ENCODE results near the gene TMEM178B. TPM values are rescaled to one million over a fixed set of nuclear protein-coding genes. Genes with fewer than 3 reads are reported as not detected.
A peak's percentile ranks its signal among the peaks of the same experiment; 100 is the strongest.

TMEM178B gene
- total RNA-seq, 3 donors from 2014 or later (not counting 1 experiment from before 2014, with no cell fraction given) = not detected

DNA sequence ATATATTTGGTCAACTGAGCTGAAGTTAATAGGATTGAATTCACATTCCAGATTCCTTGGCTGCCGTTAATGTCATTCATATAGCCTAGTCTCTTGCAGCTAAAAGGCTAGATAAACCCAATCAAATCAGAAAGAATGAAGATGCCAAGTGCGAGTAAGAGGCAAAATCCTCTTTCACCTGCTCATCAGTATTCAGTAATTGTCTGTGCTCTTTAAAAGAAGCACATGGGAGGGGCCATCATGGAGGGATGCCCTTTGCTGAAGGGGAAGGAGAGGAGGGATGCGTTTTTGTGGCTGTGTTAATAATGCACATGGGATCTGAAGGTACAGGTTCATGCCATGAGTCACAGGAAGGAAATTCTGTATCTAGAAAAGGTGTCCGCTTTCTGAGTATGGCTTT is 232.2 kb downstream of the TMEM178B start:
- Histone ChIP-seq H3K27ac (ENCODE audit: low read length) (no peak overlapping the region), H3K4me3 (ENCODE audit: low read length) (no peak overlapping the region), H3K4me1 (ENCODE audit: control insufficient read depth, insufficient read depth, low read length) (no peaks in the 10 kb centered on the region), H3K9me3 (ENCODE audit: control insufficient read depth, insufficient read depth, low read length) (no peaks in the 10 kb centered on the region), H3K27me3 (ENCODE audit: control insufficient read depth, insufficient read depth, low read length) (no peaks in the 10 kb centered on the region), H3K36me3 (ENCODE audit: control insufficient read depth, insufficient read depth, low read length) (no peaks in the 10 kb centered on the region)
- Mint-ChIP-seq H3K4me3 (no peak overlapping the region), H3K4me1 (no peaks in the 10 kb centered on the region), H3K27ac (no peak overlapping the region), H3K36me3 (no peaks in the 10 kb centered on the region), H3K9me3 (no peaks in the 10 kb centered on the region), H3K27me3 (ENCODE audit: low read depth in 2 of 2) (peaks cover 3% of the 10 kb centered on the region in 2 donors)
- no peak for TF ChIP-seq CTCF (IDR thresholded peaks at IDR 0.05)
- intact Hi-C loops (cut with micrococcal nuclease) = loop anchor here (10.0 kb wide), 1 partner anchor 61 kb away; no protein-coding TSS in a partner anchor
- ATAC-seq (no peak), DNase-seq (no peak)
- 84% methylated on average over 4 of the region's 4 CpGs for WGBS (ENCODE audit: insufficient coverage)

GRCh38 chr7:141312395-141312794 is 238.5 kb downstream of the TMEM178B start:
- Mint-ChIP-seq H3K4me1 (no peaks in the 10 kb centered on the region), H3K36me3 (no peaks in the 10 kb centered on the region), H3K27me3 (ENCODE audit: low read depth in 2 of 2) (peaks cover 13 to 17% of the 10 kb centered on the region in 2 donors), H3K4me3 (no peak overlapping the region), H3K27ac (no peak overlapping the region), H3K9me3 (no peaks in the 10 kb centered on the region)
- TF ChIP-seq CTCF (IDR thresholded peaks at IDR 0.05) = no peak
- ATAC-seq = no peak
- Histone ChIP-seq H3K36me3 (ENCODE audit: control insufficient read depth, insufficient read depth, low read length) (no peaks in the 10 kb centered on the region), H3K27ac (ENCODE audit: low read length) (no peak overlapping the region), H3K27me3 (ENCODE audit: control insufficient read depth, insufficient read depth, low read length) (no peaks in the 10 kb centered on the region), H3K4me1 (ENCODE audit: control insufficient read depth, insufficient read depth, low read length) (no peaks in the 10 kb centered on the region), H3K4me3 (ENCODE audit: low read length) (no peak overlapping the region), H3K9me3 (ENCODE audit: control insufficient read depth, insufficient read depth, low read length) (no peaks in the 10 kb centered on the region)
- 85% methylated on average over 1 of the region's 2 CpGs for WGBS (ENCODE audit: insufficient coverage)
- DNase-seq = no peak
- intact Hi-C loops (cut with micrococcal nuclease) = no loop called here

GRCh38 chr7:141312828-141313521 is 239.1 kb downstream of the TMEM178B start:
- Mint-ChIP-seq H3K27ac (no peak overlapping the region), H3K4me1 (no peaks in the 10 kb centered on the region), H3K4me3 (no peak overlapping the region), H3K27me3 (ENCODE audit: low read depth in 2 of 2) (peaks cover 13 to 18% of the 10 kb centered on the region in 2 donors), H3K36me3 (no peaks in the 10 kb centered on the region), H3K9me3 (no peaks in the 10 kb centered on the region)
- no peak overlapping the region for H3K4me3 ChIP-seq (ENCODE audit: low read length)
- ATAC-seq = peak in 1 of 3 donors; percentile 30
- TF ChIP-seq CTCF (IDR thresholded peaks at IDR 0.05) = no peak
- intact Hi-C loops (cut with micrococcal nuclease) = no loop called here
- DNase-seq = no peak
- H3K9me3 ChIP-seq (ENCODE audit: control insufficient read depth, insufficient read depth, low read length) = no peaks in the 10 kb centered on the region
- no peak overlapping the region for H3K27ac ChIP-seq (ENCODE audit: low read length)
- no peaks in the 10 kb centered on the region for H3K36me3 ChIP-seq (ENCODE audit: control insufficient read depth, insufficient read depth, low read length)
- H3K4me1 ChIP-seq (ENCODE audit: control insufficient read depth, insufficient read depth, low read length) = no peaks in the 10 kb centered on the region
- WGBS (ENCODE audit: insufficient coverage) = 44% methylated on average over 2 of the region's 2 CpGs
- no peaks in the 10 kb centered on the region for H3K27me3 ChIP-seq (ENCODE audit: control insufficient read depth, insufficient read depth, low read length)

DNA sequence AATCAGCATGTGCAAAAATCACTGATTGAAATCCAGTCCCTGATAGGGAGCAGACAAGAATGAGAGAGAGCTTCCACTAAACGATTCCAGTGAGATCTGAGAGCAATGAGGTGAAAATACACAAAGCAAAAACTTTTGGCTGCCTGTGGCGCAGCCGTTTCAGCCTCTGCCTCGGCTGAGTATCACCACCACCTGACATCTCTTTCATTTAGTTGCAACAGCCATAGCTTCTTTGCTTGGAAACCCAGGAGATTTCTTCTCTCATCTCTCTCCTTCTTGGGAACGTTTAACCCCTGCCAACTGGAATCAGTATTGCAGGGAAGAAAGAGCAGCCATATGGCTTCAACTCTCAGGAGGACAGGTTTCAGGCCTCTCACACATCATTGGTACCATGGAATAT is 240.0 kb downstream of the TMEM178B start:
- no peak overlapping the region for H3K4me3 Mint-ChIP-seq
- 84% methylated on average over 5 of the region's 5 CpGs for WGBS (ENCODE audit: insufficient coverage)

More for the DNA sequence above, 240.0 kb downstream of the TMEM178B start:
- intact Hi-C loops (cut with micrococcal nuclease) = no loop called here
- H3K27me3 Mint-ChIP-seq (ENCODE audit: low read depth in 2 of 2) = peaks cover 13 to 20% of the 10 kb centered on the region in 2 donors
- ATAC-seq = no peak
- no peak for TF ChIP-seq CTCF (IDR thresholded peaks at IDR 0.05)
- no peaks in the 10 kb centered on the region for H3K4me1 Mint-ChIP-seq
- H3K27ac Mint-ChIP-seq = no peak overlapping the region
- H3K4me3 ChIP-seq (ENCODE audit: low read length) = no peak overlapping the region
- no peaks in the 10 kb centered on the region for H3K9me3 Mint-ChIP-seq
- H3K36me3 Mint-ChIP-seq = no peaks in the 10 kb centered on the region
- H3K36me3 ChIP-seq (ENCODE audit: control insufficient read depth, insufficient read depth, low read length) = no peaks in the 10 kb centered on the region
- H3K27me3 ChIP-seq (ENCODE audit: control insufficient read depth, insufficient read depth, low read length) = no peaks in the 10 kb centered on the region
- H3K27ac ChIP-seq (ENCODE audit: low read length) = no peak overlapping the region
- no peaks in the 10 kb centered on the region for H3K4me1 ChIP-seq (ENCODE audit: control insufficient read depth, insufficient read depth, low read length)
- H3K9me3 ChIP-seq (ENCODE audit: control insufficient read depth, insufficient read depth, low read length) = no peaks in the 10 kb centered on the region
- no peak for DNase-seq

Data from natural killer cell (primary cell).